HG03571 (cell line): ENCODE data around the gene DACT2.
"Not testable (repeated sequence)": the region's sequence is repeated elsewhere in the genome, so short reads cannot be mapped to it uniquely, and the experiment has no call there.

Experiments
- ATAC-seq: cut with Tn5 transposase; IDR thresholded peaks from one replicate; pipeline ENCODE4 v1.9.1; 2021; ENCODE audit not compliant: unreplicated experiment

The DACT2 gene

DNA sequence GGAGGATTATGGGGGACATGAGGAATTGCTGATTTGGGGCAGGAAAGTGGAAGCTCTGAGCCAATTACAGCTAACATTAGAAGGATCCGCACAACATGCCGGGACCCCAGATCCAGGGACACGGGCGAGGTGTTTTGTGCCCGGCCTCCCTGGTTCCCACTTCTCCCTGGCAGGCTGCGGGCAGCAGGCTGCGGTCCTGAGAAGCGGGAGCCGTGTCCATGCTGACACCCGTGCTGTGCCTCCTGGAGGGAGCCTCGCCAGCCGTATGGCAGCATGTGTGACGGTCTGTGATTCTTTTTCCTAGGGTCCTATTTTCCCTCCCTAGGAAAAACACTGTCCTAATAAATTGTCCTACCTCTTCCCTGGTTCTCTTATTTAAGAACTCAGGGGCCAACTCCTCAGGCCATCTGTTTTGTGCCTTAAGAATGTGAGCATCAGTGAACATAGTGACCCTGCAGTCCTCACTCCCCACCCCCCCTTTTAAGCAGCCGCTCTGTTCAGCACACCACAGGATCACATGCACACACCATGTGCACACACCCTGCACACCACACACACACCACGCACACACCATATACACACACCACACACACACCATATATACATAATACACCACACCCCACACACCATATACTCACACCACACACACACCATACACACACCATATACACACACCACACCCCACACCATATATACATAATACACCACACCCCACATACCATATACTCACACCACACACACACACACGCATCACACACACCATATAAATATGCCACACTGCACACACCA, 49.9 kb downstream of the DACT2 start:
- ATAC-seq = no peak

DNA sequence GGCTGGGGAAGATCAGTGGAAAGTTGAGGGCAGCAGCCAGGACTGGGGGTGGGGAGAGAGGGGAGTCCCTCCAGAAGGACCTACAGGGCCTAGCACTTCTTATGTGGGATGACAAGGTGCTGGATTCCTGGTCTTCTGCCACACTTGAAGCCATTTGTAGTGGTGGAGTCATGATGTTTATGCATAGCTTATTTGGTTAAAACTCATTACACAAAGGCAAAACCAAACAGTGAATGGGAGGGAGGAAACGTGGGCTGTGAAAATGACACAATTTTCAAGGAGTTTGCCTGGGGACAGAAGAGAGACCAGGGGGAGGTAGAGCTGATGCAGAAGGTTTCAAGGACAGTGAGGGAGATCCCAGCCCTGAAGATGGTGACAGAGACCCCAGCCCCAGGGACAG, 50.8 kb downstream of the DACT2 start:
- ATAC-seq = no peak

DNA sequence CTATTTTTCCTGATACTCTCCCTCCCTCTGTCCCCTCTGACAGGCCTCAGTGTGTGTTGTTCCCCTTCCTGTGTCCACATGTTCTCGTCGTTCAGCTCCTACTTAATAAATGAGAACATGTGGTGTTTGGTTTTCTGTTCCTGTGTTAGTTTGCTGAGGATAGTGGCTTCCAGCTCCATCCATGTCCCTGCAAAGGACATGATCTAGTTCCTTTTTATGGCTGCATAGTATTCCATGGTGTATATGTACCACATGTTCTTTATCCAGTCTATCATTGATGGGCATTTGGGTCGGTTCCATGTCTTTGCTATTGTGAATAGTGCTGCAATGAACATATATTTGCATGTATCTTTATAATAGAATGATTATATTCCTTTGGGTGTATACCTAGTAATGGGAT, 51.8 kb downstream of the DACT2 start:
- not testable (repeated sequence) for ATAC-seq

DNA sequence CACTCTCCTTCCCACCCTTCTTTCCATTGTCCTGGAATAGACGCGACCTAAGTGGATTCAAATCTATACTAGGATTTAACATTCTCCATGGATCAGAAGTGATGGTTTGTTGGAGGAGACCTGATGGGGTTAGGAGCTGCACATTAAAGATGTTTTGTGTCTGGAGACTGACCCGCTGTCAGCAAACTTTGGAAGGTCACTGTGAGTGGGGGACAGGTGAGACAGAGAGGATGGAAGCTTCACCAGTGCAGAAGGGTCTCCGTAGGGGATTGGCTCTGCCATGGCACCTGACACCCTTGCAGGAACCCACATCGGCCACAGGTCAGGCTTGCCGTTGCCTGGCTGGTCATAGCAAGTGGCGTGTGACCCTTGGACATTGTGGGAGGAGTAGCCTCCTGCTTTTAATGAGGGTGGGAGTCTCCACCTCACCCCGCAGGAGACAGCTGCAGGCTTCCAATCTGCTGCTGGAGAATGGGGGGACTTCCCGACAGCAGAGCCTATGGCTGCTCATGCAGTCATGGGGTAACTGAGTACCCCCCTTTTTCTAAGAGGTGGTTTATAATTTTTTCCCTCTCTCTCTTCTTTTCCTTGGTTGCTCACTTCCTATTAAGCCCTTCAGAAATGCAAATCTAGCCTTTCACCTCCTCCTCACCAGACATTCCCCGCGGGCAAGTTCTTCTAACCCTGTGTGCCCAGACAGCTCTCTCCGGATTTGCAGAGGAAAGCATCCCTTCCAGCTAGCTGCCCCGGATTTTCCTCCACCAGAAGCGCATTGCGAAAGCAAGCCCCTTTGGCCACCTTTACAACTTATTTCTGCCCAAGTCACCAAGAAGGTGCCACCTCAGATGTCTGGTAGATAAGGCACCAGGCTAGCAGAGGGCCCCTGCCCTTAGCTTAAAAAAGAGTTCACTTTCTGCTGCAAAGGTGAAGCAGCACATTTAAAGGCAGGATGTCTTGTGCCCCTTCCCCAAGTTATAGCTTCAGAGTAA, 53.5 kb downstream of the DACT2 start:
- no peak for ATAC-seq

DNA sequence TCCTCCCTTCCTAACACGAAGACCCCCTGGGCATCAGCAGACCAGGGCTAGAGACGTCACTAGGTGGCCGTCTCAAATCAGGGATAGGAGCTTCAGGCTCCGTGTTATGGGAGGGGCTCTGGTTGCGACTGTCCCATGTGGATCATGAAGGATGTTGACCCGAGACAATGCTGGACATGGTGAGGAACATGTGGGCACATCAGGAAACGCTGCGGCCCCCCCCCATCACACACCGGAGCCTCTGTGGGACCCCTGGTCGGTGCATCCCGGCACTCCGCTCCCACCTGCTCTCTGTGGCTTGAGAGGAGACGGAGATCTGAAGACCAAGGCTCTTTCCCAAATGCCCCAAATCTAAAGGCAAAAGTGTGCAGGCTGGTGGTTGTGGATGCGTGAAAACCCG, 54.2 kb downstream of the DACT2 start:
- ATAC-seq = no peak

DNA sequence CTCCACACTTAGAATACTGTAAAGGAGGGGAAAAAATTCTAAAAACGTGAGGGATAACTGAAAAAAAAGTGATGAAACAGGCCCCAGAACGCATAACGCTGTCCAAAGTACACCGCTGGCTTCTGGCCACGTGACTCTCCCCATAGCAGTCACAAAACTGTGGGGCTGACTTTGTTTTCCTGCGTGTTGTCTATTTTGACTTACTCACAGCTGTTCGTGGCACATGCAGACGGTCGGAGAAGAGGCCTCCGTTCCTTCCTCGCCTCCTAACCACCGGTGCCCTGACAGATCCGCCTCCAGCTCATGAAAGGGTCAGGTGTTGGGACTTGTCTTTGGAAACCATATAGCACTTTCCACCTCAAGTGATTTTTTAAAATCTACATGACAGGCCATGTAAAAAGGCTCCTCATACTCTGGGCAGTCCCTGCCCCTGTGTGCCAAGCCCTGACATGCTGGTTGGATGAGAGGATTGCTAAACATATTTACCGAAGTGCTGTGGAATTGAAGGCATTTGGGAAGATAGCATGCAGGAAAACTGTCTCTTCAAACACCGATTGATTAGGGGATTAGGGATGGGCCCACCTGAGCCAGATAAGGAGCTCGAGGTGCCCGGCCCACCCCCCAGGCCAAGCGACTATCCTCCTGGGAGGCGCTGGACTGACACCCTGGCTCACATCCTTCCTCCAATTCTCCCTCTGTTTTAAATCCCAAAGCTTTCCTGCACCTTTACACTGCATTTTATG, 54.8 kb downstream of the DACT2 start:
- ATAC-seq = no peak

DNA sequence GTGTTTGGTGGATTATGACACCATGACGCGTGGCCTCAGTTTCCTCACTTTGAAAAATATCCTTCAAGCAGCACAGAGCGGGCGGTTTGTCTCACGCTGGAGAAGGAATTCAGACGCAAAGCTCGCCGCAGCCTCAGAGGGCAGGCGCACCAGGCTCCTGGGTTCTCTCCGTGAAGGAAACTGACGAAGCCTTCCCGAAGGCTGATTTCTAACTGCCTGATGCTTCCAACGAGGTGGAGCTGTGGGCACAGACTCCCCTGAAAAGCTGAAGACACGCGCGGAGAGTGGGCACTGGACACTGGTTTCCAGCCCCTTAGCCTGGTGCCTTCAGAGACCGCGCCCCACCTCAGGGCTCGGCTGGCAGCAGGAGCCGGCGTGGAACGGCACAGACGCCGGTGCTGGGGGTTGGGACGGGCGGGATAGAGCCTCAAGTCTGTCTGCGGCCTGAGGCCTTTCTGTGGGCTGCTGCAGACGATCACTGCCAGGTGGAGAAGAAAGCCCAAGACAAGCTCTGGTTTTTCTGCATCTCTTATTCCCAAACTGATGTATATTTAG, 56.1 kb downstream of the DACT2 start:
- no peak for ATAC-seq

DNA sequence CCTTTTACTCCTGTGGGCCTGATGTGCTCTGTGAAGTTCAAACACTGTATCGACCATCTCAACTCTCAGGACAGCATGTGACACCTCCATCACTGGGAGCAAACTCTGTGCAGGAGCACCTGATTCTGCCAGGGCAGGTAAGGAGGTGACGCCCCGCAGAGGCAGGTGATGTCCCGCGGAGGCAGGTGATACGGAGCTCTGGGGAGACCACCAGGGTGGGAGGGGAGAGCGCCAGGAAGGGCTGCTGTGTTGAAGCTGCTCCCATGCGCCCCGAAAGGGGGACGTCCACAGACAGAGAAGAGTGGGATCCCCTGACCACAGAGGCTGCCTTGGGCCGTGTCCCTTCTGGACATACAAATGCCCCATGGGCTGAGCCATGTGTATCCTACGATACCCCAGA, 58.3 kb downstream of the DACT2 start:
- no peak for ATAC-seq

DNA sequence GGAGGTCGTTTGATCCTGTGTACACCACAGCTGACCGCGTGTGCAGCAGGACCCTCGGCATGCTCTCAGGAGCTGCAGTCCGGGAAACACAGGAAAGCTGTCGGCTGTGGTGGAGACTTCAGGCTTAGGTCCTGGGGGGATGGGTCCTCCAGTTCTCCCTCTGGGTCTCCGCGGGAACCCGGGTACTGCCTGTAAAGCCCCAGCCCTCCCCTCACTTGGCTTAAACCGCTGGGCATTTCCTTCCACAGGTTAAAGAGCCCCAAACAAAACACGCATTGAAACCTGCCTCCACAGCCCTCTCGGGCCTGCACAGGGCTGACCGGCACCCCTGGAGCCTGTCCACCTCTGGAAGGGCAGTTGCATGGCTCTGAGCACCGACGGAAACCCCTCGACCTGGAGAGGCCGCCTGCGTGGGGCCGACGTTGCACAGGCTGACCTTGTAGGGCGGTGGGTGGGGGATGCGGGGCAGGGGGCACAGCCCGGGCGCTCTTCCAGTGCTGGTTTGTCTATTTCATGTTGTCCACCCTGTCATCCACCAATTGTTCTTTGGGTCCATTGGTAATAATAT, 59.1 kb downstream of the DACT2 start:
- no peak for ATAC-seq

DNA sequence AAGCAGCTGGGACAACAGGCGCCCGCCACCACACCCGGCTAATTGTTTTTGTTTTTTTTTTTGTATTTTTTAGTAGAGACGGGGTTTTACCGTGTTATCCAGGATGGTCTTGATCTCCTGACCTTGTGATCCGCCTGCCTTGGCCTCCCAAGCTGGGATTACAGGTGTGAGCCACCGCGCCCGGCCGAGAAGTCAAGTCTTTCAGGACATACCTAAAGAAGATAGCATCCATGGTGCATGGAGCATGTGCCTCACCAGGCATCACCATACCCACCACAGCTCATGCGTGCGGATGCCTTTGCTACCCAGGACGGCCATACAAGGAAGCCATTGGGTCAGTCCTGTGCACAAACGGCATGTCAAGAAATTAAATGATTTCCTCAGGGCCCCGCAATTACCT, 60.8 kb downstream of the DACT2 start:
- no peak for ATAC-seq

DNA sequence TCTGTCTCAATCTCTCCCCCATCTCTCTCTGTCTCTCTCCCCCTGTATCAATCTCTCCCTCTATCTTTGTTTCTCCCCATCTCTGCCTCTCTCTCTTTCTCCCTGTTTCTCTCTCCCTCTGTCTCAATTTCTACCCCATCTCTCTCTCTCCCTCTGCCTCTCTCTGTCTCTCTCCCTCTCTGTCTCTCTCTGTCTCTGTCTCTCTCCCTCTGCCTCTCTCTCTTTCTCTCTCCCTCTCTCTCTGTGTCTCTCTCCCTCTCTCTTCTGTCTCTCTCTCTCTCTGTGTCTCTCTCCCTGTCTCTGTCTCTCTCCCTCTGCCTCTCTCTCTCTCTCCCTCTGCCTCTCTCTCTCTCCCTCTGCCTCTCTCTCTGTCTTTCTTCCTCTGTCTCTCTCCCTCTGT, 62.6 kb downstream of the DACT2 start:
- ATAC-seq = no peak
